Sigmoid colon (tissue), 7 donors: ENCODE measurements around the gene UNC5C. TPM values are rescaled to one million over a fixed set of nuclear protein-coding genes. Genes with fewer than 3 reads are reported as not detected.
"Not testable (repeated sequence)": the region's sequence is repeated elsewhere in the genome, so short reads cannot be mapped to it uniquely, and the experiment has no call there.

ENCODE experiments used
- DNase-seq: peaks from one replicate; pipeline ENCODE4 v3.0.0-alpha.2; 2019
- H3K27ac ChIP-seq, 4 donors: fragments of 200-600 bp; sonication (generic); one replicate each; pipeline ENCODE4 v1.5.1; 2016 to 2019; ENCODE audit warnings: mild to moderate bottlenecking in 1 of 4
- H3K27me3 ChIP-seq, 3 donors: fragments of 200-600 bp; sonication (generic); one replicate each; pipeline ENCODE4 v1.5.1; 2019; ENCODE audit warnings: mild to moderate bottlenecking in 1 of 3
- H3K36me3 ChIP-seq, 4 donors: fragments of 200-600 bp; sonication (generic); one replicate each; pipeline ENCODE4 v1.5.1; 2016 to 2019
- H3K4me1 ChIP-seq, 4 donors: fragments of 200-600 bp; sonication (generic); one replicate each; pipeline ENCODE4 v1.5.1; 2017 to 2019
- H3K4me3 ChIP-seq, 4 donors: fragments of 200-600 bp; sonication (generic); one replicate each; pipeline ENCODE4 v1.5.1; 2017 to 2019; ENCODE audit warnings: mild to moderate bottlenecking in 2 of 4, moderate library complexity in 1 of 4
- H3K9me3 ChIP-seq, 4 donors: fragments of 200-600 bp in 3 of 4; sonication (generic) in 3 of 4; one replicate each; pipeline versions ENCODE4 v1.5.1 to v1.6.1; 2013 to 2019
- EP300 ChIP-seq, 4 donors: sonication (generic); formaldehyde crosslinking; IDR thresholded peaks; one replicate each; pipeline ENCODE4 v1.6.1; 2017; ENCODE audit warnings: antibody characterized with exemption in 4 of 4
- POLR2A ChIP-seq, 2 donors: fragments of 450-650 bp; IDR thresholded peaks; one replicate each; pipeline ENCODE4 v1.6.1; 2016; ENCODE audit warnings: antibody characterized with exemption in 2 of 2, mild to moderate bottlenecking in 2 of 2, moderate library complexity in 2 of 2
- POLR2AphosphoS5 ChIP-seq, 4 donors: sonication (generic); formaldehyde crosslinking; IDR thresholded peaks; one replicate each; pipeline ENCODE4 v1.6.1; 2017; ENCODE audit warnings: antibody characterized with exemption in 4 of 4
- WGBS, 2 donors: extraction: QIAGEN DNeasy Blood & Tissue Kit; methylation state at CpG; one replicate each; pipeline ENCODE4 v1.1.7; 2013; 5-methylcytosine and 5-hydroxymethylcytosine counted together
- intact Hi-C: fragments of 100-400 bp; cut with DNase I; formaldehyde crosslinking; loops from one replicate; pipeline ENCODE4 v1.15.1; 2023
- polyA plus RNA-seq, 3 donors: library from polyadenylated mRNA; stranded (reverse); fragments of 200-250 nt; gene quantifications; one replicate each; pipeline ENCODE4 v1.2.3, GENCODE V29; 2013
- total RNA-seq, 4 donors: library from RNA; depleted of rRNA; stranded (reverse); fragments of >200 nt; gene quantifications; one replicate each; pipeline ENCODE4 v1.1.0, GENCODE V29; 2016
- TF ChIP-seq, protein P1 (sequence below), 4 experiments: fragments of 450-650 bp in 3 of 4; fragments of 200-600 bp in 1 of 4; IDR thresholded peaks; one replicate each; pipeline ENCODE4 v1.5.1; 2016 to 2019; ENCODE audit warnings: antibody characterized with exemption in 4 of 4, mild to moderate bottlenecking in 3 of 4, moderate library complexity in 2 of 4
- donor health status: healthy with polysubstance abuse.
- donor health status: Bipolar disorder and iron deficiency.
- donor health status: healthy.

The UNC5C gene
- total and polyA plus RNA-seq, 7 donors = 0.60 to 3.1 (median 1.4) TPM

DNA sequence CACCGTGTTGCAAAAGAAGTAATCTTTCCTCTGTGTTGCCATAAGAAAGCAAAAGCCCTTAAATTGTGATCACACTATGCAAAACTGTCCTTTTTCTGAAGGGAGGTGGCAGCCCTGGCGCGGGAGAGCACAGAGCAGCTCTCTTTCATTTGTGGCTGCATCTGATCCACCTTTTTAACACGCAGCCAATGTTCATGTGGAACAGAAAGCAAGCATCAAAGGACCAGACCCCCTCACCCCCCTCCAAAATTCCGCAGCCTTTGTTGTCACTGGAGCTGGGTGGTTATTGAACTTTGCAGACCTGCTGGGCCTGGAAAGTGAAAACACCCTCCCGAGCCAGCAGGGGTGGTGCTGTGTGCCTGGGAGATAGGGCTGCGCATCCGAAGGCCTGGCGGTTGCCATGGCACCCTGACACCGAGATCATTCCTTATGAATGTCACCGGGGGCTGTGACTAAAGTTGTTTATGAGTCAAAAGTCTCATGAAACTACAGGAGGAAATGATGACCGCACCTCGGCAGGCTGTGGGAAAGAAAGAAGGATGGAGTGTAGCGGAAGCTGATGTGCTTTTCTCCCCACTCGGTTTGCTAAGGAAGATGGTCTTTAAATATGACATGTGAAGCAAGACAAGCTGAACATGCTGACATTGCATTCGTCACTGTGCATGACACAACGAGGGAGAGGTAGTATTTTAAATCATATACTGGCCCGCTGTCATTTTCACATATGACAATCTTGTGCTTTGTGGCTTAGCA lies 367.4 kb downstream of the UNC5C start:
- H3K36me3 ChIP-seq = no peaks in the 10 kb centered on the region
- TF ChIP-seq, protein P1, sequence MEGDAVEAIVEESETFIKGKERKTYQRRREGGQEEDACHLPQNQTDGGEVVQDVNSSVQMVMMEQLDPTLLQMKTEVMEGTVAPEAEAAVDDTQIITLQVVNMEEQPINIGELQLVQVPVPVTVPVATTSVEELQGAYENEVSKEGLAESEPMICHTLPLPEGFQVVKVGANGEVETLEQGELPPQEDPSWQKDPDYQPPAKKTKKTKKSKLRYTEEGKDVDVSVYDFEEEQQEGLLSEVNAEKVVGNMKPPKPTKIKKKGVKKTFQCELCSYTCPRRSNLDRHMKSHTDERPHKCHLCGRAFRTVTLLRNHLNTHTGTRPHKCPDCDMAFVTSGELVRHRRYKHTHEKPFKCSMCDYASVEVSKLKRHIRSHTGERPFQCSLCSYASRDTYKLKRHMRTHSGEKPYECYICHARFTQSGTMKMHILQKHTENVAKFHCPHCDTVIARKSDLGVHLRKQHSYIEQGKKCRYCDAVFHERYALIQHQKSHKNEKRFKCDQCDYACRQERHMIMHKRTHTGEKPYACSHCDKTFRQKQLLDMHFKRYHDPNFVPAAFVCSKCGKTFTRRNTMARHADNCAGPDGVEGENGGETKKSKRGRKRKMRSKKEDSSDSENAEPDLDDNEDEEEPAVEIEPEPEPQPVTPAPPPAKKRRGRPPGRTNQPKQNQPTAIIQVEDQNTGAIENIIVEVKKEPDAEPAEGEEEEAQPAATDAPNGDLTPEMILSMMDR (IDR thresholded peaks at IDR 0.05) = no peak
- TF ChIP-seq EP300 (IDR thresholded peaks at IDR 0.05) (no peak), POLR2AphosphoS5 (IDR thresholded peaks at IDR 0.05) (no peak), POLR2A (IDR thresholded peaks at IDR 0.05) (no peak)
- 77 to 81% methylated on average over 18 of the region's 18 CpGs for WGBS, 2 donors

DNA sequence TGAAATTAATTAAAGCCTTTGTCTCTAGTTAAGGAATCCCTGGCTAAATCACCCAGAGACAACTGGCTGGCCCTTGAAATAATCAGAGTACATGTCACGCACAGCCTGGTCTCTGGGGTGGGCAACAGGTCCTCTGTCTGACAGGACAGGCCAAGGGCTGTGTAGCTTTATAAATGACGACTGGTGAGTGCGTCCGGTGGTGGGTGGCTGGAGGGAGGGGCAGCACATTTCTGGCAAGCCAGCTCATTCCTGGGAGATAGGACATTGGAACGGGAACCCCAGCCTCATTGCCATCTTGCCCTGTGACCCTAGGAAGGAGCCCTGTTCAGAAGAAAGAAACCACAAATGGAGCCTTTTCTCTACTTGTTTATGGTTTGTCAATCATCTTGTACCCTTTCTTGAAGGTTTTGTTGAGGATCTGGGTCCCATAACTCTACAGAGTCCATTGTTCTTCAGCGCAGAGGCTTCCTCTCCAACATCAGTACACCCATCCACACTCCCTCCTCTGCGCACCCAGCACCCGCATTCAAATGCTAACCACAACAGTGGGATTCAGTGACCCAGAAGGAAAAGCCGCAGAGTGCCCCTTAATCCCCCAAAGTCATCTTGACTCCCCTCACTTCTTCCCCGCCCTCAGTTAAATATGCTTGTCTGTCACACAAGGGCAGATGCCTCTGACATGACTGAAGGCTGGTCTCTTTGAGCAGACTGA lies 368.1 kb downstream of the UNC5C start:
- H3K4me3 ChIP-seq = no peak overlapping the region
- intact Hi-C loops = no loop called here
- no peak for DNase-seq
- H3K27me3 ChIP-seq = no peaks in the 10 kb centered on the region
- no peaks in the 10 kb centered on the region for H3K9me3 ChIP-seq
- 90 to 94% methylated on average over 10 of the region's 10 CpGs for WGBS, 2 donors
- H3K4me1 ChIP-seq = no peaks in the 10 kb centered on the region
- H3K36me3 ChIP-seq = no peaks in the 10 kb centered on the region
- H3K27ac ChIP-seq = no peak overlapping the region
- TF ChIP-seq, protein P1 (IDR thresholded peaks at IDR 0.05) = no peak
- no peak for TF ChIP-seq EP300 (IDR thresholded peaks at IDR 0.05)
- TF ChIP-seq POLR2A (IDR thresholded peaks at IDR 0.05) = no peak
- no peak for TF ChIP-seq POLR2AphosphoS5 (IDR thresholded peaks at IDR 0.05)

More for the DNA sequence above, 367.4 kb downstream of the UNC5C start:
- H3K4me1 ChIP-seq = no peaks in the 10 kb centered on the region
- H3K27me3 ChIP-seq = no peaks in the 10 kb centered on the region
- H3K27ac ChIP-seq = no peak overlapping the region
- intact Hi-C loops = no loop called here
- no peaks in the 10 kb centered on the region for H3K9me3 ChIP-seq
- no peak for DNase-seq
- no peak overlapping the region for H3K4me3 ChIP-seq

DNA sequence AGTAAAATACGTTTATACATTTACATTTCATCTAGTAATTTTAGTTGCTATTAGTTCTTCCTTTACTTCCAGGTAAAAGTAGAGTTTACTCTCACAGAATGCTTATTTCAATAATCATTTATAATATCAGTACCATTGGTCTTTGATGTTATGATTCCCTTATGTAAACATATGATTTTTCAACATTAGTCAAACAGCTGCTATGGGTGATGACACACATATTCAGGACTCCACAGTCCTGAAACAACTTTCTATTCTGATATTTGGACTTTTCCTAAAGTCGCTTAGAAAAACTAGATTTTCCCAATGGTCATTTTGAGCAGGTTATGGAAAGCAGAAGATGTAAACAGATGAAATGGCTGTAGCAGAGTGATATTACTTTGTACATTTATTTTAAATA lies 369.8 kb downstream of the UNC5C start:
- Histone ChIP-seq H3K4me1 (no peaks in the 10 kb centered on the region), H3K36me3 (no peaks in the 10 kb centered on the region), H3K27me3 (no peaks in the 10 kb centered on the region), H3K27ac (no peak overlapping the region), H3K9me3 (no peaks in the 10 kb centered on the region), H3K4me3 (no peak overlapping the region)
- WGBS, 2 donors = 86 to 89% methylated on average over 2 of the region's 2 CpGs
- TF ChIP-seq POLR2AphosphoS5 (IDR thresholded peaks at IDR 0.05) = no peak
- no peak for TF ChIP-seq EP300 (IDR thresholded peaks at IDR 0.05)
- TF ChIP-seq, protein P1 (IDR thresholded peaks at IDR 0.05) = no peak
- TF ChIP-seq POLR2A (IDR thresholded peaks at IDR 0.05) = no peak
- no peak for DNase-seq
- intact Hi-C loops = no loop called here

DNA sequence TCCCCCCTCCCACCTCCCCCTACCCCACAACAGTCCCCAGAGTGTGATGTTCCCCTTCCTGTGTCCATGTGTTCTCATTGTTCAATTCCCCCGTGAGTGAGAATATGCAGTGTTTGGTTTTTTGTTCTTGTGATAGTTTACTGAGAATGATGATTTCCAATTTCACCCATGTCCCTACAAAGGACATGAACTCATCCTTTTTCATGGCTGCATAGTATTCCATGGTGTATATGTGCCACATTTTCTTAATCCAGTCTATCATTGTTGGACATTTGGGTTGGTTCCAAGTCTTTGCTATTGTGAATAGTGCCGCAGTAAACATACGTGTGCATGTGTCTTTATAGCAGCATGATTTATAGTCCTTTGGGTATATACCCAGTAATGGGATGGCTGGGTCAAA lies 377.4 kb downstream of the UNC5C start:
- H3K27ac ChIP-seq, H3K27me3 ChIP-seq, intact Hi-C loops, H3K36me3 ChIP-seq, H3K4me3 ChIP-seq, H3K9me3 ChIP-seq, DNase-seq, H3K4me1 ChIP-seq: not testable (repeated sequence)
- 94 to 96% methylated on average over 1 of the region's 3 CpGs for WGBS, 2 donors

DNA sequence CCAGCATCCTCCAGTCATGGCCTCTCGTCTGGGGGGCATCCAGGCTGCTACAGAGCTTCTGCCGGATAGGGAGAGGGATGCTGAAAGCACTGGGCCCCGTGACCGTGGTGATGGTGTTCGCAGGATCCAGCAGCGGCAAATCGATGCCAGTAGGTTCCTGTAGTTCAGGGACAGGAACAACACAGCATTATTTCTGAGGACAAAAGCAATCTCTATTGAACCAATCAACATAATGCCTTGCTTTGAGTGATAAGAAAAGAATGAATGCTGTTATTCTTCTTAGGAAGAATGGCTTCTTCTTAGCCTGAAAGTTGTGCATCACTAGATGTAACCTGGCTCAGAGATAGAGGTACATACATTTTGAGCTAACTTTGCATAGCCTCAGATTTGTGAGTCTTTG lies 378.6 kb downstream of the UNC5C start:
- intact Hi-C loops = no loop called here
- TF ChIP-seq POLR2AphosphoS5 (IDR thresholded peaks at IDR 0.05) = no peak

More for the DNA sequence above, 378.6 kb downstream of the UNC5C start:
- Histone ChIP-seq H3K4me1 (no peaks in the 10 kb centered on the region), H3K27ac (no peak overlapping the region), H3K4me3 (no peak overlapping the region), H3K27me3 (no peaks in the 10 kb centered on the region), H3K36me3 (no peaks in the 10 kb centered on the region), H3K9me3 (no peaks in the 10 kb centered on the region)
- no peak for DNase-seq
- WGBS, 2 donors = 95% methylated on average over 7 of the region's 7 CpGs
